Fibroblast of skin of right biceps (primary cell): Measurements from ENCODE around the gene STOML2.
"Not testable (repeated sequence)": the region's sequence is repeated elsewhere in the genome, so short reads cannot be mapped to it uniquely, and the experiment has no call there.

Experiments
- DNase-seq: peaks from one replicate; pipeline ENCODE4 v3.0.0-alpha.2; 2013

Gene STOML2

GRCh38 chr9:35102769-35103659 is at the start of gene STOML2:
Gene STOML2, minus strand, starts transcription at chr9:35103131. Its CDS starts 37 bp downstream, at chr9:35103094.
- DNase-seq = peak; percentile 95

DNA sequence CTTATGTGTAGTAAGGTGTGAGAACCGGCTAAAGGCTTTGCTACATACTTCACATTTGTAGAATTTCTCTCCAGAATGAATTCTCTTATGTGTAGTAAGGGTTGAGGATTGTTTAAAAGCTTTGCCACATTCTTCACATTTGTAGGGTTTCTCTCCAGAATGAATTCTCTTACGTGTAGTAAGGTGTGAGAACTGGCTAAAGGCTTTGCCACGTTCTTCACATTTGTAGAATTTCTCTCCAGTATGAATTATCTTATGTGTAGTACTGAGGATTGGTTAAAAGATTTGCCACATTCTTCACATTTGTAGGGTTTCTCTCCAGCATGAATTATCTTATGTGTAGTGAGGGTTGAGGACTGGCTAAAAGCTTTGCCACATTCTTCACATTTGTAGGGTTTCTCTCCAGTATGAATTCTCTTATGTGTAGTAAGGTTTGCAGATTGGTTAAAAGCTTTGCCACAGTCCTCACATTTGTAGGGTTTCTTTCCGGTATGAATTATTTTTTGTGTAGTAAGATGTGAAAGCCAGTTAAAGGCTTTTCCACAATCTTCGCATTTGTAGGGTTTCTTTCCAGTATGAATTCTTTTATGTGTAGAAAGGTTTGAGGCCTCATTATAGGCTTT is 45.1 kb upstream of the STOML2 start:
- not testable (repeated sequence) for DNase-seq

GRCh38 chr9:35142037-35142436 is 39.1 kb upstream of the STOML2 start:
- no peak for DNase-seq

DNA sequence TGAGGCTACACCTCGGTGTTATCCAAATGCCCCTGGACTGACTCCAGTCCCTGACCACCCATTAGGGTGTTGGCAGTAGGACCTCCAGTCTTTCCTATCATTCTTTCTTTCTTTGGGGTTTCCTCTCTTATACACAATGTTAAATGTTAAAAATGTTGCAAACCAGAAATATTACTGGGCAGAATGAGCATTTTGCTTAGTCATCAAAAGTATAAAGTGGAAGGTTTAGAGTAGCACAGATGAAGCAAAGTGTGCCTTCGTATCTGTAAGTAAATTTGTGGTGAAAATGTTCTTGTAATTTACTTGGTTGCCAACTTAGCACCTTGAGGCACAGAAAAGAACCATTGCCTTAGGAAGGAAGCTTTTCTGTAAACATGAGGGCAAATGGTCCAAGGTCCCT is 37.2 kb upstream of the STOML2 start:
- no peak for DNase-seq

- DNase-seq = no peak
These were observed 33.9 kb upstream of the STOML2 start for GRCh38 chr9:35136866-35137265.

DNA sequence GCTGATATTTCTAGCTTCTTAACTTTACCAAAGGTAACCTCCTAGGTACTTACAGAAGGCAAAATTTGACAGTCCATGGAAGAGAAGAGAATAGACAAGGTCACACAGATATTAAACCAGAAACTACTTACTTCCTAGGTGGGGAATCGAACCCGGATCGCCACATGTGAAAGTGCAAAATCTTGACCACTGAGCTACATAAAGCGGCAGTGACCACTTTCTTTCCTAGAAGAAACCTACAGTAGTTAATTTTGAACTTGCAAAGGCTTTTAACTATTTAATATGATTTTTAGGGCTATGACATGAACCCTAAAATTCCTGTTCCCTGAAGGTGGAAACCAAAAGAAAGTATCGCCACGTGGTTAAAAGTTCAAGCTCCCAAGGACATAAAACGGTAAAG is 33.1 kb upstream of the STOML2 start:
- DNase-seq = no peak

DNA sequence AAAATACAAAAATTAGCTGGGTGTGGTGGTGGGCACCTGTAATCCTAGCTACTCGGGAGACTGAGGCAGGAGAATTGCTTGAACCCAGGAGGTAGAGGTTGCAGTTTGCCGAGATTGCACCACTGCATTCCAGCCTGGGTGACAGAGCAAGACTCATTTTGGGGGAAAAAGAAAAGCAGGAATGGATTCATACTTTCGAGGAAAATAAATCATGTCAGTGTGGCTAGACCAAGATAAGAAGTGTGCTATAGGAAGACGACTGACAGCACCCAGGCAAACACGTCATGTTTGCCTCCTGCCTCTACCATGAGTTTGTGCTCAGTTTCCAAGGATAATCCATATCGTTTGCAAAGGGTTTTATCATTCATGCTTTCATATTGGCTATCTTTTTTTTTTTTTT is 32.0 kb upstream of the STOML2 start:
- DNase-seq = no peak

DNA sequence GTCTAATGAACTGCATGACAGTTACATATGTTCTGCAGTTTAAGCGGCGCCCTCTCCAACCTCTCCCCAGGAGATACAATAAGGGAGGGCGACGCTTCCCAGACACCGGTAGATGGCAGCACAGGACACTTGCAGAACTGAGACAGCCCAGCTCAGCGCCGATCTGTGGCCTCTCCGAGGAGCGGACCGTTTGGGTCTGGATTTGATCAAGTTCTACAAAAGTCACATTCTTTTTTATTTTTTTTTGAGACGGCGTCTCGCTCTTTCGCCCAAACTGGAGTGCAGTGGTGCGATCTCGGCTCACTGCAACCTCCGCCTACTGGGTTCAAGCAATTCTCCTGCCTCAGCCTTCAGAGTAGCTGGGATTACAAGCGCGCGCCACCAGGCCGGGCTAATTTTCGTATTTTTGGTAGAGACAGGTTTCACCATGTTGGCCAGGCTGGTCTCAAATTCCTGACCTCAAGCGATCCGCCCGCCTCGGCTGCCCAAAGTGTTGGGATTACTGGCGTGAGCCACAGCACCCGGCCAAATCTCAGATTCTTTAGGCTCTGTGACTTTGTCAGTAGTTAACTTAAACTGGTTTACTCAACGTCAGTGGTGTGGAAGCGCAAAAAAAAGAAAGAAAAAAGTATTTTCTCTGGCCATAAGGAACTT is 14.1 kb upstream of the STOML2 start:
- DNase-seq = peak; percentile 93

DNA sequence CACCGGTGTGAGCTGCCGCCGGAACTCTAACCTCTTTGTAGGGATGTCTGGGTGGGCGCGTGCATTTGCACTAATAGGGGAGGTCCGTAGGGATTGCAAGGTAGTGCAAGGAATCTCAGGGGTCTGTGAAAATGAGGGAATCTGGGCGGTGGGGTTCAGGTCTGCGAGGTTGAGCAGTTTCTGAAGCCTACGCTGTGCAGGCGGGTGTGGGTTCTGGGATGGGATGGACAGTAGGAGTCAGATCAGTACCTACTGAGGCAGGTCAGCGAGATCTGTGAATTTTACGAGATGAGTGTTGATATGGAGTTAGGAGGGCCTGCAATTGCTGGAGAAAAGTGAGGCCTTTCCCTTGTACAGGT is 13.6 kb upstream of the STOML2 start:
- DNase-seq = no peak

- DNase-seq = peak; percentile 98
These were observed 13.0 kb upstream of the STOML2 start, which contains the start of gene ATOSB for GRCh38 chr9:35115680-35116538. Gene ATOSB, minus strand, starts transcription at chr9:35115862. Its CDS starts 7,588 bp downstream, at chr9:35108274.

- DNase-seq = peak; percentile 73
These were observed 12.1 kb upstream of the STOML2 start for GRCh38 chr9:35114840-35115628.

DNA sequence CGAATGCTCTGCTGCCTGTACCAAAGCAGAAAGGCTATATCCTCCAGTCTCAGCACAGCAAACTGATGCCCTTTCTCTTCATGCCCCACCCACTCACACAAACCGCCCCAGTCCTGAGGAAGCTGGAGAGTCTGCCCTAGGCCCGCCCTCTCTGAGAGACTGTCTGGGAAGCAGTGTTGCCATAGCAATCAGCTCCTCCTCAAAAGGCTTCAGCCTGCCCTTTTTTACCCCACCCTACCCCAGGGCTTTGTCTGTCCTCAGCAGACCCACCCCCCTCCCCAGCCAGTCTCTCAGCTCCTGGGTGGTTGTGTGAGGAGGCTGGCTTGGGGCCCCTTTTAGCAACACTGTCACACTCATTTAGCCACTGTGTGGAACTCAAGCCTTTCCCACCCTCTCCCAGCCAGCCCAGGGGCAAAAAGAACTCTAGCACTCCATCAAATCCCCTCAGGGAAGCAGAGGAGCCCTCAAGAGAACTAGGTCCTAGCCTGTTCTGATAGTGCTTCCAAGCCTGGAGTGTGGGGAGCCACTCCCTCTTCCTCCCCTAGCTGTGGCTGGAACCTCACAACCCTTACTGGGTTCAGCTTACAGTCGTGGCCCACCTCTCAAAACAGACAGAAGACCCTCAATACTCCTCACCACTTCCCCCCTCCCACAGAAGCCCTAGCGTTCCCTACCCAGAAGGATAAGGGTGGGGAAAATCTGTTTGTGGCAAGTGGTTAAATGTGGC is 11.3 kb upstream of the STOML2 start:
- peak; percentile 98 for DNase-seq

DNA sequence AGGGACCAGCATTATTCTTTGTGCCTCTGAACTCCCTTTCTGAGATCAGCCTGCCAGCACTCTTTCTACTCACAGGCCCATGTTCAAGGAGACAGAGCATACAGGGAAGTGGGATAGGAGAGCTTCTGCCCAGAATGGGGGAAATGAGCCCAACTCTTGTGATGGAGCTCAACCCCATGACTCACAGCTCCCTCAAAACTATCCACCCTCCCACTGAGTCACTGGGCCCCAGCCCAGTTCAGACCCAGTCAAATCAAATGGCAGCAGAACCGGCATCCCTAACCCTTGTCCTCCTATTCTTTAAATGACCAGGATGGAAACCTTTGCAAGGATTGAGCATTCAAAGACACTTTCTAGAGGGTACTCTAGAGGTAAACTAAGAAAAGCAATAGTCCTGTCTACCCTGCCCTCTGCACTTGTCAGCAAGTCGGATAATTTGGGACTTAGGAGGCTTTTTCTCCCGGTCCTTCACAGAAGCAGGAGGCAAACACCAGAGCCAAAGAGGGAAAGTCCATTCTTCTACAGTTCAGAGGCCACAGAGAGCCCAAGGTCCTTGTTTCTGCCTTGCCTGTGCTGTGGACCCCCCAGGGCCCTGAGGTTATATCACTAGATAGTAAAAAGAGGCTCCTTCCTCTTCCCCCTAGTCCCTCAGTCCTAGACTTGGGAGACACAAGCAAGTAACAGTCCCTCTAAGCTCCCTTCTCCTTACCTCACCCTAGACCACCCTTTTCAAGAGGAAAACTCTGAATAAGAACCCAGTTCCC is 9.5 kb upstream of the STOML2 start:
- peak; percentile 79 for DNase-seq

DNA sequence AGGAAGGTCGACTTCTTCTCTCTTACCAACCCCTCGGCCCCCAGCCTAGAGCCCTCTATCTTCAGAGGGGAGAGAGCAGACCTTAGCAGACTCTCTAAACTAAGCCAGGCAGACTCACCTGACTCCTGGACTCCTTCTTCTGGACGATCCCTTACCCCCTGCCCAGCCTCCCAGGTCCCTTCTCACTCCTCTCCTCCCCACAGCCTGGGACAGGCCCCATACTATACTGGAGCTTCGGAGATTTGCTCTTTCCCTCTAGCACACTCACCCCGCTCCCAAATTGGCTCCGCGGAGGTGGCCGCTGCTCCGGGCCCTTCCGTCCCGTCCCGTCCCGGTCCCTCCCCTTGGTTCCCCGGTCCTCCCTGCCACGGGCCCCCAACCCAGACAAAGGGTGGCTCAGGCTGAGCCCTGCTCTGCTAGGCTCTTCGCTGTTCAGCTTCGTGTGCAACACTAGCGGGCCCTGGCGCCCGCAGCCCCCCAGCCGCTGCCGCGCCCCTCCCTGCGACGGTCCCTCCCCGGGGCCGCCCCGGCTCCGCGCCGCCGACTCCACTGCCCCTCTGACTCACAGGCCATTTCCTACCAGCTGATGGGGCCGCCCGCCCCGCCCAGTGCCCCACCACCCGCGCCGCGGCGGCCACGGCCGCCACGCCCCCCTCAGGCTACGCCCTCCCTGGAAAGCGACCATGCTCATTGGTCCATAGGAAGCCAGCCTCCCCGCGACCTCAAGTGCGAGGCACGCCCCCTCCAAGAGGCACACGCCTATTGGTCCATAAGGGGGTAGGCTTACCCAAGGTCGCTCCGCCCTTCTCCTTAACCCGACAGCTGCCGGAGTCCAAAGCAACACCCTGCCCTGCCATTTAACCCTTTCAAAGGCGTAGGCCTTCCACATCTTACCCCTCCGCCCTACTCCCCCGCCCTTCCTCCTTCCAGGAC is 8.3 kb upstream of the STOML2 start:
- peak; percentile 99 for DNase-seq

- peak; percentile 66 for DNase-seq
These were observed 7.4 kb upstream of the STOML2 start for GRCh38 chr9:35110327-35110761.

GRCh38 chr9:35108946-35109575 is 6.1 kb upstream of the STOML2 start:
- no peak for DNase-seq

- DNase-seq = no peak
These were observed 5.5 kb upstream of the STOML2 start for GRCh38 chr9:35108461-35108860.
